B cell (primary cell): ENCODE data around the gene AMPH.
"Not testable (repeated sequence)": the region's sequence is repeated elsewhere in the genome, so short reads cannot be mapped to it uniquely, and the experiment has no call there.

Experiments used
- EZH2 ChIP-seq: IDR thresholded peaks from 2 replicates; pipeline ENCODE4 v1.6.1; 2012; ENCODE audit warnings: borderline replicate concordance, low read depth, mild to moderate bottlenecking, moderate library complexity, low read length; ENCODE audit not compliant: insufficient read depth, poor library complexity, severe bottlenecking
- TF ChIP-seq, protein P1 (sequence below): fragments of 200-600 bp; IDR thresholded peaks from one replicate; pipeline ENCODE4 v1.8.0; 2022; ENCODE audit warnings: antibody characterized with exemption, mild to moderate bottlenecking

DNA sequence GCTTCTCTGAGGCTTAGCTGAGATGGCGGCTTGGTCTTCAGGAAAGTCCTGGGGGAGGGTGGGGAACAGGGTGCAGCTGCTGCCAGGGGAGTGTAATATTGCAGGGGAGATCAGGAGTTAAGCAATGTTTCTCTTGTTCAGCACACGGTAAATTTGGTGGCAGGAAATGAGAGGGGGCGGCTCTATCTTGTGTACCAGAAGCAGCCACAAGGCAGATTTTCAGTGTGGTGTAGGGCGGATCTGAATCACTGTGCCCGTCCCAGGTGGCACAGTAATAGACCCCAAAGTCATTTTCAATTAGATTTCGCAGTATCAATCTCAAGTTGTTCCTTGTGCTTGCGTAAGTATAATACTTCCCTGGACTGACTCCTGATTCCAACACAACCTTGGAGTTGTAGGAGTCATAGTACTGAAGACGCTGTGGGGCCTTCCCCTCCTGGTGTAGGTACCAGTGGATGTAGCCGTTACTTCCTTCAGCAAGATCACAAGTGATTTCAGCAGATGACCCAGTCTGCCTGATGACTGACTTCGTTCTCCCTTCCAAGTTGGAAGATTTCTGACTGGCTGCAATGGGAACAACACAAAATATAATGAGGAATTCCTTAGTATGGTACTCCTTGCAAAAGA is 268.4 kb downstream of the AMPH start:
- TF ChIP-seq, protein P1, sequence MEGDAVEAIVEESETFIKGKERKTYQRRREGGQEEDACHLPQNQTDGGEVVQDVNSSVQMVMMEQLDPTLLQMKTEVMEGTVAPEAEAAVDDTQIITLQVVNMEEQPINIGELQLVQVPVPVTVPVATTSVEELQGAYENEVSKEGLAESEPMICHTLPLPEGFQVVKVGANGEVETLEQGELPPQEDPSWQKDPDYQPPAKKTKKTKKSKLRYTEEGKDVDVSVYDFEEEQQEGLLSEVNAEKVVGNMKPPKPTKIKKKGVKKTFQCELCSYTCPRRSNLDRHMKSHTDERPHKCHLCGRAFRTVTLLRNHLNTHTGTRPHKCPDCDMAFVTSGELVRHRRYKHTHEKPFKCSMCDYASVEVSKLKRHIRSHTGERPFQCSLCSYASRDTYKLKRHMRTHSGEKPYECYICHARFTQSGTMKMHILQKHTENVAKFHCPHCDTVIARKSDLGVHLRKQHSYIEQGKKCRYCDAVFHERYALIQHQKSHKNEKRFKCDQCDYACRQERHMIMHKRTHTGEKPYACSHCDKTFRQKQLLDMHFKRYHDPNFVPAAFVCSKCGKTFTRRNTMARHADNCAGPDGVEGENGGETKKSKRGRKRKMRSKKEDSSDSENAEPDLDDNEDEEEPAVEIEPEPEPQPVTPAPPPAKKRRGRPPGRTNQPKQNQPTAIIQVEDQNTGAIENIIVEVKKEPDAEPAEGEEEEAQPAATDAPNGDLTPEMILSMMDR, result not testable (repeated sequence)
- TF ChIP-seq EZH2, result not testable (repeated sequence)
